GM12801 (cell line): Measurements from ENCODE around the gene ZNF592.

Source experiments
- CTCF ChIP-seq: IDR thresholded peaks from one replicate; pipeline ENCODE4 v1.5.1; 2011; ENCODE audit warnings: control low read depth; ENCODE audit not compliant: insufficient read length; ENCODE audit errors: extremely low read depth

ZNF592 gene

GRCh38 chr15:84715441-84716035, 32.9 kb upstream of the ZNF592 start:
- no peak for TF ChIP-seq CTCF

DNA sequence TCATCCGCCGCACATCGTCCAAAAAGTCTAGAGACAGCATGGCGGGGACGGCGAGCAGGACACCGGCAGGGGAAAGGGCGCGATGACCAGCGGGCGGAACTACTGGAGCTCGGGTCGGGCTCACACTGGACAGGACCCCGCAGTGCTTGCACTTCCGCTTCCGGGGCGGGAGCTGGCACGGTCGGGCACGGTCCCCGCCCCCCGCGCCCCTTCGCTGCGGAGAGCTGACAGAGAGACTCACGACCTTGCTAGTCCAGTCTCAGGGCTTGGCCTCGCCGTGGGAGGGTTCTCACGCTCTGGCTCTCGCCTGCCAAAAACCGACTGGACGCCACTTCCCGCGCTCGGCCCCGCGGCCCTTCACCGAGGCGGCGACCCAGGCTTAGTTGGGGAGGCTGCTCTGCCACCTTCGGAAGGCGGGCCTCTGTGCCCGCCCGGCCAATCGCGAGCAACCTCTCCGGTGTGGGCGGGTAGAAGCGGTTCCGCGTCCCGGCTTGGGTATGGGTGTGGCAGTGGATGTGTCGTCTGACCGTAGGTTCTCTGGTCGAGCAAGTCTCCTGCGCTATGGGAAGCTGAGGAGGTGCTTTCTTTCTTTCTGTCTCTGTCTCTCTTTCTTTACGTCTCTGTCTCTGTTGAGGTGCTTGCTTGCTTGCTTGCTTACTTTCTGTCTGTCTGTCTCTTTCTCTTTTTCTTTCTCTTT, 32.2 kb upstream of the ZNF592 start, which contains the start of gene SEC11A:
TSS of gene SEC11A (minus strand) at position 104 of the 697 bp plus-strand sequence. CDS start at position 40, 64 bp downstream.
- TF ChIP-seq CTCF = no peak

DNA sequence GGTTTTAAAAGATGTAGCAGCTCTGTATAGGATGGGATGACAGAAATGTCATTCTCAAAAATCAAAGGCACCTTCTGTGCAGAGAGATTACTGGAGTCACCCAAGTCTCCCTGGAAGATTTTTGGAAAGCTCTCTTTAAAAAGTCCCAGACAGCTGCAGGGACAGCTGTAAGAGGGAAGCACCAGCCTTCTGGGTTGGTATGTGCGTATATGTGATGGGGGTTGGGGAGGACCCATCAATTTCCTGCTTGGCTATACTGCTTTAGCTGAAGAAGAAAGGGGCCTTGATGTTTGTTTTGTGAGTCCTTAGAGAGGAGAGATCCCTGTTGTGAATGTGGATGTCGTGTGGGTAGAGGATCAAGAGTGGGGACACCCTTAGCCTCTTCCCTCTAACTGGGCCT, 27.0 kb upstream of the ZNF592 start:
- TF ChIP-seq CTCF = no peak

GRCh38 chr15:84722628-84723027, 25.8 kb upstream of the ZNF592 start:
- no peak for TF ChIP-seq CTCF

DNA sequence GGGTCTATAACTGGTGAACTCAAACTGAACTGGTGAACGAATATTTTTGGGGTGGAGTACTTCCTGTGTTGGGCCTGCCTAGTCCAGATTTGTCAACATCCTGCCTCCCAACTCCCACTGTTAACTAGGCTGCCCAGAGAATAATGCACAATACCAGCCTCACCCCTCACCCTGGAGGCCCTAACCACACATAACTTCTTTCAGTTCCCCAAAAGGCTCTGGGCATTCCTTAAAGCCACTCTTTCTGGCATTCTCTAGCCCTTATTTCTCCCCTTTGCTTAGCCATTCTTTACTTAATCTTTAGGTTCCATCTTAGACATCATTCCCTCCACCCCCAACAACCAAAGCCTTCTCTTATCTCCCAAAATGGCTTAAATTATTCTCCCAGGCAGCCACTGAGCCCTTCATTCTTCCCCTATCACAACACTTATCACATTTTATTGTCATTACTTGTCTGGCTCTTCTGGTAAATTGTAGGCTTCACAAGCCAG, 23.3 kb upstream of the ZNF592 start:
- no peak for TF ChIP-seq CTCF

- TF ChIP-seq CTCF = no peak
These were observed 21.0 kb upstream of the ZNF592 start for GRCh38 chr15:84727429-84727828.

DNA sequence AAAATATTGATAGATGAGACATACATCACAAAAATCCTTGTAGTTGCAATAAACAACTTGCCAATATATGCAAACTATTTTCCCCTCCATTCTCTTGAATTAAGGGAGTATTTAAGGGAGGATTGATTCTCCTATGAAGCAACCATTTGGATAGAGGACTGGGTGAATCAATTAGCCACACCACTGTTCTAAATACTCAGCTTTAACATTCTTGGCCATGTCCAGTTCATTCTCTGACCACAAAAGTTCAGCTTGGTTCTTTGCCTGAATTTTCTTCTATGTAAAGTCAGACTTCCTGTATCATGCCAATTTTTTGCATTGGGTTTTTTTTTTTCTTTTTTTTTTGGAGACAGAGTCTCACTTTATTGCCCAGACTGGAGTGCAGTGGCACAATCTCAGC, 16.6 kb upstream of the ZNF592 start:
- TF ChIP-seq CTCF = no peak
